Suprapubic skin (tissue), 3 donors: ENCODE data around the gene ARHGEF7.

Experiments
- POLR2A ChIP-seq, 2 donors: fragments of 450-650 bp; IDR thresholded peaks; one replicate each; pipeline ENCODE4 v1.6.1; 2017; ENCODE audit warnings: antibody characterized with exemption in 2 of 2, mild to moderate bottlenecking in 2 of 2, moderate library complexity in 2 of 2
- TF ChIP-seq, protein P1 (sequence below), 2 donors: fragments of 200-600 bp in 1 of 2; fragments of 450-650 bp in 1 of 2; sonication (generic) in 1 of 2; IDR thresholded peaks; one replicate each; pipeline ENCODE4 v1.5.1; 2016 to 2019; ENCODE audit warnings: antibody characterized with exemption in 2 of 2, mild to moderate bottlenecking in 1 of 2, moderate library complexity in 1 of 2

DNA sequence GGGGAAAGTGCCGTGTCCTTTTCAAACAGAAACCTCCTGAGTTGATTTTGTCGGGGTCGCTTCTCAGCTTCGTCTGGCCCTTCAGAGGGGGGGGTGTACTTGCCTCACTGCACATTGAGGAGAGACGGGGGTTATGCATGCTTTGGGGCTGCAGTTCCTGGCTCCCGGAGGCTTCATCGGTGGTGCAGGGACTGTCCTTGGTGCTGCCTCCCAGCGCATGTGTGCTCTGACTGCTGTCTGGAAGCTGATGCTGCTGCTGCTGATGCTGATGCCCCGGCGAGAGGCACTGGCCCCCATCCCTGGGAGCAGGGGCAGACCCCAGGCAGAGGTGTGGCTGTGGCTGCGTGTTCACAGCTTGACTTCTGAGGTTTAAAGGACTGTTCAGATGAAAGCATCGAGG lies 91.0 kb downstream of the ARHGEF7 start:
- TF ChIP-seq, protein P1, sequence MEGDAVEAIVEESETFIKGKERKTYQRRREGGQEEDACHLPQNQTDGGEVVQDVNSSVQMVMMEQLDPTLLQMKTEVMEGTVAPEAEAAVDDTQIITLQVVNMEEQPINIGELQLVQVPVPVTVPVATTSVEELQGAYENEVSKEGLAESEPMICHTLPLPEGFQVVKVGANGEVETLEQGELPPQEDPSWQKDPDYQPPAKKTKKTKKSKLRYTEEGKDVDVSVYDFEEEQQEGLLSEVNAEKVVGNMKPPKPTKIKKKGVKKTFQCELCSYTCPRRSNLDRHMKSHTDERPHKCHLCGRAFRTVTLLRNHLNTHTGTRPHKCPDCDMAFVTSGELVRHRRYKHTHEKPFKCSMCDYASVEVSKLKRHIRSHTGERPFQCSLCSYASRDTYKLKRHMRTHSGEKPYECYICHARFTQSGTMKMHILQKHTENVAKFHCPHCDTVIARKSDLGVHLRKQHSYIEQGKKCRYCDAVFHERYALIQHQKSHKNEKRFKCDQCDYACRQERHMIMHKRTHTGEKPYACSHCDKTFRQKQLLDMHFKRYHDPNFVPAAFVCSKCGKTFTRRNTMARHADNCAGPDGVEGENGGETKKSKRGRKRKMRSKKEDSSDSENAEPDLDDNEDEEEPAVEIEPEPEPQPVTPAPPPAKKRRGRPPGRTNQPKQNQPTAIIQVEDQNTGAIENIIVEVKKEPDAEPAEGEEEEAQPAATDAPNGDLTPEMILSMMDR (IDR thresholded peaks at IDR 0.05): no peak
- TF ChIP-seq POLR2A (IDR thresholded peaks at IDR 0.05): no peak
